Heart right ventricle (tissue), 16 donors: Measurements from ENCODE around the gene DNM3. TPM values are rescaled to one million over a fixed set of nuclear protein-coding genes. Genes with fewer than 3 reads are reported as not detected.

ENCODE experiments used
- ATAC-seq, 8 donors: fragments of 200-7000 bp; cut with Tn5 transposase; one replicate each; pipeline ENCODE4 v1.9.1; 2020; ENCODE audit warnings: mild to moderate bottlenecking in 8 of 8, moderate library complexity in 8 of 8, moderate number of reproducible peaks in 1 of 8
- DNase-seq, 2 donors: peaks; one replicate each; pipeline ENCODE4 v3.0.0-alpha.2; 2020
- H3K27ac ChIP-seq, 10 donors: fragments of 200-600 bp; sonication (generic) in 2 of 10; one replicate each; pipeline versions ENCODE4 v1.5.0 to v1.8.0; 2020 to 2022; ENCODE audit warnings: mild to moderate bottlenecking in 3 of 10
- H3K27me3 ChIP-seq, 7 donors: fragments of 200-600 bp; one replicate each; pipeline ENCODE4 v1.8.0; 2021 to 2022; ENCODE audit warnings: mild to moderate bottlenecking in 2 of 7
- H3K36me3 ChIP-seq, 9 donors: fragments of 200-600 bp; sonication (generic) in 1 of 9; one replicate each; pipeline versions ENCODE4 v1.5.0 to v1.8.0; 2020 to 2022; ENCODE audit warnings: mild to moderate bottlenecking in 2 of 9
- H3K4me1 ChIP-seq, 9 donors: fragments of 200-600 bp; sonication (generic) in 1 of 9; one replicate each; pipeline versions ENCODE4 v1.5.0 to v1.8.0; 2020 to 2022; ENCODE audit warnings: mild to moderate bottlenecking in 4 of 9
- H3K4me3 ChIP-seq, 10 donors: fragments of 200-600 bp; sonication (generic) in 2 of 10; one replicate each; pipeline versions ENCODE4 v1.5.0 to v1.8.0; 2020 to 2022; ENCODE audit warnings: mild to moderate bottlenecking in 7 of 10, moderate library complexity in 2 of 10
- H3K9me3 ChIP-seq, 11 donors: fragments of 200-600 bp in 10 of 11; sonication (generic) in 2 of 11; one replicate each; pipeline versions ENCODE4 v1.5.0 to v1.8.0; 2013 to 2022; ENCODE audit warnings: mild to moderate bottlenecking in 2 of 11, control low read depth in 1 of 11, moderate library complexity in 1 of 11
- WGBS, 2 donors: extraction: QIAGEN DNeasy Blood & Tissue Kit; methylation state at CpG; one replicate each; pipeline ENCODE4 v1.1.7; 2013; ENCODE audit warnings: inconsistent platforms in 1 of 2; 5-methylcytosine and 5-hydroxymethylcytosine counted together
- intact Hi-C, 10 donors: fragments of 100-400 bp; cut with DNase I; formaldehyde crosslinking; loops; one replicate each; pipeline versions ENCODE4 v1.11.1 to v1.14.2; 2022
- polyA plus RNA-seq, 2 donors: library from polyadenylated mRNA; stranded (reverse); fragments of 200-250 nt; gene quantifications; one replicate each; pipeline ENCODE4 v1.2.3, GENCODE V29; 2013
- total RNA-seq, 10 donors: library from RNA; stranded (reverse); fragmentation: NEBNext Ultra II Directional in 3 of 10; extraction: Animal tissue kit (Norgen Biotek cat#: 25700) in 3 of 10; gene quantifications; one replicate each; pipeline versions ENCODE4 v1.2.1 to v1.2.4, GENCODE V29; 2021 to 2023
- TF ChIP-seq, protein P1 (sequence below), 9 donors: fragments of 200-600 bp; sonication (generic) in 2 of 9; IDR thresholded peaks; one replicate each; pipeline versions ENCODE4 v1.5.0 to v1.8.0; 2021 to 2022; ENCODE audit warnings: antibody characterized with exemption in 9 of 9, mild to moderate bottlenecking in 5 of 9, moderate library complexity in 1 of 9
- donor health status: Arrhythmogenic right ventricular cardiomyopathy.
- donor health status: ischemic (EF 13 %, LVEDD 7.1; RV severe dilation, severe dysfunction).
- donor health status: healthy with polysubstance abuse.
- donor health status: DM: no; HTN: yes; CAD: no.
- donor health status: DM: no; HTN: no; CAD: no.
- donor health status: ischemic (EF 25% LVEDD 6.9; RV normal size, moderate dysfunction).
- donor health status: ischemic (EF 25% LVEDD 5.7; RV mildly dilated, moderate dysfunction).
- donor health status: healthy.
- donor health status: DM: yes; HTN: yes; CAD: no.
- donor health status: Ischemic cardiomyopathy.
- donor health status: ischemic (EF 35%, LVEDD 5.7; RV mildly dilated, moderate dysfunction).
- donor health status: nonischemic (EF 11% LVEDD 7.7; RV severe dilation, severe dysfunction).
- donor health status: DM: yes; HTN: yes; CAD: no.
- donor health status: PGD.
- donor health status: ischemic (EF 29% LVEDD 5.4; RV normal size, mild dysfunction).
- donor health status: nonischemic (EF 23%, LVEDD 6.1; RV moderate dilation, normal function).

Gene DNM3
- total and polyA plus RNA-seq, 12 donors = 0.77 to 2.8 (median 2.2) TPM

DNA sequence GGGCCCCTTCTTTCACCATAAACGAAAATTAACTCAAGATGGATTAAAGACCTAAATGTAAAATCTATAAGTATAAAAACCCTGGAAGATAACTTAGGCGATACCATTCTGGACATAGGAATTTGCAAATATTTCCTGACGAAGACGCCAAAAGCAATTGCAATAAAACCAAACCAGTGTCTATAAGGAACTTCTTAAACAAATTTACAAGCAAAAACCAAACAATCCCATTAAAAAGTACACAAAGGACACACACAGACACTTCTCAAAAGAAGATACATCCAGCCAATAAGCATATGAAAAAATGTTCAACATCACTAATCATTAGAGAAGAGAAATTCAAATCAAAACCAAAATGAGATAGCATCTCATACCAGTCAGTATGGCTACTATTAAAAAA is 500.4 kb downstream of the DNM3 start:
- TF ChIP-seq, protein P1, sequence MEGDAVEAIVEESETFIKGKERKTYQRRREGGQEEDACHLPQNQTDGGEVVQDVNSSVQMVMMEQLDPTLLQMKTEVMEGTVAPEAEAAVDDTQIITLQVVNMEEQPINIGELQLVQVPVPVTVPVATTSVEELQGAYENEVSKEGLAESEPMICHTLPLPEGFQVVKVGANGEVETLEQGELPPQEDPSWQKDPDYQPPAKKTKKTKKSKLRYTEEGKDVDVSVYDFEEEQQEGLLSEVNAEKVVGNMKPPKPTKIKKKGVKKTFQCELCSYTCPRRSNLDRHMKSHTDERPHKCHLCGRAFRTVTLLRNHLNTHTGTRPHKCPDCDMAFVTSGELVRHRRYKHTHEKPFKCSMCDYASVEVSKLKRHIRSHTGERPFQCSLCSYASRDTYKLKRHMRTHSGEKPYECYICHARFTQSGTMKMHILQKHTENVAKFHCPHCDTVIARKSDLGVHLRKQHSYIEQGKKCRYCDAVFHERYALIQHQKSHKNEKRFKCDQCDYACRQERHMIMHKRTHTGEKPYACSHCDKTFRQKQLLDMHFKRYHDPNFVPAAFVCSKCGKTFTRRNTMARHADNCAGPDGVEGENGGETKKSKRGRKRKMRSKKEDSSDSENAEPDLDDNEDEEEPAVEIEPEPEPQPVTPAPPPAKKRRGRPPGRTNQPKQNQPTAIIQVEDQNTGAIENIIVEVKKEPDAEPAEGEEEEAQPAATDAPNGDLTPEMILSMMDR (IDR thresholded peaks at IDR 0.05) = no peak
- intact Hi-C loops = loop anchor here in 1 of 10 donors (10.0 kb wide), 1 partner anchor 53 kb away; no protein-coding TSS in a partner anchor
- Histone ChIP-seq H3K27ac (no peak overlapping the region), H3K4me1 (peaks cover 0 to 50% (median 12%) of the 10 kb centered on the region in 9 donors), H3K4me3 (no peak overlapping the region), H3K36me3 (no peaks in the 10 kb centered on the region), H3K27me3 (no peaks in the 10 kb centered on the region), H3K9me3 (peaks cover 0 to 2% (median 0%) of the 10 kb centered on the region in 11 donors)
- WGBS, 2 donors = 95 to 98% methylated on average over 4 of the region's 4 CpGs
- no peak for ATAC-seq
- no peak for DNase-seq

DNA sequence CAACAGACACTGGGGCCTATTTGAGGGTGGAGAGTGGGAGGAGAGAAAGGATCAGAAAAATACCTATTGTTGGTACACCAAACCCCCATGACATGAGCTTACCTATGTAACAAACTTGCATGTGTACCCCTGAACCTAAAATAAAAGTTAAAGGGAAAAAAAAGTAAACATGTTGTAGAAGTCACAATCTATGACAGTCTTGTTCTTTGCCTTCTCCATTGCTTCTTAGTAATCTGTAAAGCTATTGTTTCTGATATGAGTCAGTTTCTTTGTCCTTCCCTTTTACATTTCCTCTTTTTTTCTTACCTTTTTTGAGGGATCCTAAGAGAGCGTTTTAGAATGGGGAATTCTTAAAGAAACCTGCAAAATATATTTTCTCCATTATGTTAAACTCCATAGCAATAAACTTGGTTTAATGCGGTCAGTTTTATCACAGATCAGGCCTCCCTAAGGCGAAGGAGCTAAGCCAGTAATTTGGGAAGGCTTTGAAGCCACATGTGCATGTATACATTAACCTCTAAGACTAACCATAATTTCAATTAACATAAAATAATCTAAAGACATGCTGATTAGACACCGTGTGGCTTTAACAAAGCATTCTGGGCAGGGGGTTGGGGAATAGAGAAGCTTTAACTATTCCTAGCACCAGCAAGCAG is 501.4 kb downstream of the DNM3 start:
- 74 to 75% methylated on average over 4 of the region's 4 CpGs for WGBS, 2 donors
- Histone ChIP-seq H3K27ac (peak overlapping the region in 7 of 10 donors; percentile 34 to 76 (median 64)), H3K4me3 (no peak overlapping the region), H3K9me3 (peaks cover 0 to 12% (median 6%) of the 10 kb centered on the region in 11 donors), H3K27me3 (no peaks in the 10 kb centered on the region), H3K36me3 (no peaks in the 10 kb centered on the region), H3K4me1 (peaks cover 0 to 50% (median 12%) of the 10 kb centered on the region in 9 donors)
- TF ChIP-seq, protein P1 (IDR thresholded peaks at IDR 0.05) = no peak
- no peak for DNase-seq
- no peak for ATAC-seq
- intact Hi-C loops = loop anchor here in 1 of 10 donors (10.0 kb wide), 1 partner anchor 52 kb away; no protein-coding TSS in a partner anchor

DNA sequence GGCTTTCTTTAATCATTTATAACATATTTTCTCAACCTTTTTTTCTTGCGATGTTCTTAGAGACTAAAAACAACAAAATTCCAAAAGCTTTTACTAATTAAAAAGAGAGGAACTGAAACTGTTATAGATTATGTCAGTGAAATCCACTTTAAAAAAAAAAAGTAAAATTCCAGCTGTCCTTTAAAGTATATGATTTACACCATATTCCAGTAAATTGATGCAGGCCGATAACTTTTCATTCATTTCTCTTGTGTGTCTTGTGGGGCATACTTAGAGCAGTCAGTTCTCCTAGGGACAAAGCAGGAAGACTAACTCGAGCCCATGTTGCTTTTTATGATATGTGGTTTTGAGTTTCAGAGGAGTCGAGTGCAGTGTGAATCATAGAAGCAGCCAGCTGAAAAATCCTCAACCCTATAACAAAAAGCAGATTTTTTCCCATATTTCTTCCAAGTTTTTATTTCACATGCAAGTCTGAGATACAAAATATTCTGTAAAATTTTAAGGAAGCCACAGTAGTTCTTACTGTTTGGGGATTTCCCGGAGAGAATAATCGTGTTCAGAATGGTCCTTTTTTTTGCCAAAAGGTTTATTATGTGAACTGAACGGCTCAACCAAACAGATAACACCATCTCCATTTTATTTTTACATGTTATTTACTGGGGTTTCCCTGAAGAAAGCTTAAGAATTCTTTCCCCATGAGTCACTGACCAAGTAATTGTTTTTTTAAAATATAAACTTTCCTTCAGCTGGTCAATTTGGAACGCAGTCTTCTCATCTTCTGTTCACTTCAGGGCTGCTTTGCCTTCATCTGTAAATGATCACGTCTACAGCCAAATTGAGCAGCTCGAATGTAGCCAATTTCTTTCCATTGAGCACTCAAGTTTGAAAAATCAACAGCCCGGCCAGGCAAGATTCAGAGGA is 502.2 kb downstream of the DNM3 start:
- TF ChIP-seq, protein P1 (IDR thresholded peaks at IDR 0.05) = no peak
- ATAC-seq = peak in 7 of 8 donors; percentile 31 to 80 (median 70)

DNA sequence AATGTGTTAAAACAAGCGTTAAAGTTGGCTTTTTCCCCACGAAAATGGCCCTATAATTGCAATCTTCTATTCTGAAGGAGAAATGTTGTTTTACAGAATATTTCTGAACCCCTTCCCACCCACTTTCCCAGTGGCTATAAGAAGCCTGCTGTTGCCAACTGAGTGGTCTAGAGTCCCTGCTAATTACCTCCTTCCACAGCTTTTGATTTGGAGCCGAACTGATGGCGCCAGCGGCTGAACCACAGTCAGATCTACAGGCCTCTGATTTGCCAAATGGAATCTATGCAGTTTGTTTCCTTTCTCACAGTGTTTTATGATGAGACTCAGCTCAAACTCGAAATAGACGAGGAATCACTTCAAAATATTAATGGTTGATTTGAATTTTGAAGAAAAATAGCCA is 503.1 kb downstream of the DNM3 start:
- no peak overlapping the region for H3K4me3 ChIP-seq
- H3K27ac ChIP-seq = peak overlapping the region in 7 of 10 donors; percentile 19 to 76 (median 64)
- H3K36me3 ChIP-seq = no peaks in the 10 kb centered on the region
- DNase-seq (no peak), ATAC-seq (no peak)
- no peaks in the 10 kb centered on the region for H3K27me3 ChIP-seq
- peaks cover 0 to 20% (median 10%) of the 10 kb centered on the region in 11 donors for H3K9me3 ChIP-seq
- intact Hi-C loops = loop anchor here in 1 of 10 donors (10.0 kb wide), 1 partner anchor 50 kb away; no protein-coding TSS in a partner anchor
- 83 to 86% methylated on average over 7 of the region's 7 CpGs for WGBS, 2 donors
- TF ChIP-seq, protein P1 (IDR thresholded peaks at IDR 0.05) = no peak
- peaks cover 0 to 50% (median 12%) of the 10 kb centered on the region in 9 donors for H3K4me1 ChIP-seq

More for the DNA sequence above, 502.2 kb downstream of the DNM3 start:
- no peak for DNase-seq
- Histone ChIP-seq H3K27me3 (no peaks in the 10 kb centered on the region), H3K9me3 (peaks cover 0 to 20% (median 10%) of the 10 kb centered on the region in 11 donors), H3K4me3 (peak overlapping the region in 1 of 10 donors; percentile 11), H3K36me3 (no peaks in the 10 kb centered on the region), H3K27ac (peak overlapping the region in 8 of 10 donors; percentile 19 to 76 (median 60)), H3K4me1 (peaks cover 0 to 50% (median 12%) of the 10 kb centered on the region in 9 donors)
- intact Hi-C loops = loop anchor here in 1 of 10 donors (10.0 kb wide), 1 partner anchor 51 kb away; no protein-coding TSS in a partner anchor
- 49 to 63% methylated on average over 11 of the region's 11 CpGs for WGBS, 2 donors
